NCI-H524 (cell line): Measurements from ENCODE around the gene CYFIP2.
A peak's percentile ranks its signal among the peaks of the same experiment; 100 is the strongest.

Source experiments
- DNase-seq, 2 experiments: peaks; one replicate each; lab custom pipeline; 2025; lab: John Stamatoyannopoulos, UW

Gene CYFIP2

DNA sequence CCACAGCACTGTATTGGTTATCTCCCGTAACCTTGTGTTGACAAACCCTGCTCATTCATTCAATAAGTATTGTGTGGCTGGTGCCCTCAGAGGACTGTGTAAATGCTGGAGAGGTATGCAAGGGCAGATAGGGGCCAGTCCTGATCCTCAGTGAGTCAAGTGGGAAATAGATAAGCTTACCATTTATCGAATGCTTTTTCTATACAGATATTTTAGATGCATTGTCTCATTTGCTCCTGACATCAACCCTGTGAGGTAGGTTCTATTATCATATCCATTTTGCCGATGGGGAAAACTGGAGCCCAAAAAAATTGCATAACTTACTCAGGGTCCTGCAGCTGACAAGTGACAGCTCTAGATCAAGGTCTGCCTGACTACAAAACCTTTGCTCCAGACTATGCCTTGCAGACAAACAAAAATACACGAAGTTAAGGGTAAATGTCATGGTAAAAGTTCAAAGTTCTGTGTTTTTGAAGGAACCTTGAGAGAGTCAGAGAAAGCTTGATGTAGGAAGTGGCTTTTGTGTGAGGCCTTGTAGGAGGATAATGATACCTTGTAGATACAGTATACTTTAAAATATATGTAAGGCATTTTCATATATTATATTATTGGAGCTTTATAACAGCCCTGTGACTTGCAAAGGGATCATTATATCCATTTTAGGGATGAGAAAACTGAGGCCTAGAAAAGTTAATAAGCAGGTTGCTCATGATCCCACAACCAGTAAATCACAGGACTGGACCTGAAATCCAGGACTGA, 22.7 kb downstream of the CYFIP2 start:
- DNase-seq = no peak

DNA sequence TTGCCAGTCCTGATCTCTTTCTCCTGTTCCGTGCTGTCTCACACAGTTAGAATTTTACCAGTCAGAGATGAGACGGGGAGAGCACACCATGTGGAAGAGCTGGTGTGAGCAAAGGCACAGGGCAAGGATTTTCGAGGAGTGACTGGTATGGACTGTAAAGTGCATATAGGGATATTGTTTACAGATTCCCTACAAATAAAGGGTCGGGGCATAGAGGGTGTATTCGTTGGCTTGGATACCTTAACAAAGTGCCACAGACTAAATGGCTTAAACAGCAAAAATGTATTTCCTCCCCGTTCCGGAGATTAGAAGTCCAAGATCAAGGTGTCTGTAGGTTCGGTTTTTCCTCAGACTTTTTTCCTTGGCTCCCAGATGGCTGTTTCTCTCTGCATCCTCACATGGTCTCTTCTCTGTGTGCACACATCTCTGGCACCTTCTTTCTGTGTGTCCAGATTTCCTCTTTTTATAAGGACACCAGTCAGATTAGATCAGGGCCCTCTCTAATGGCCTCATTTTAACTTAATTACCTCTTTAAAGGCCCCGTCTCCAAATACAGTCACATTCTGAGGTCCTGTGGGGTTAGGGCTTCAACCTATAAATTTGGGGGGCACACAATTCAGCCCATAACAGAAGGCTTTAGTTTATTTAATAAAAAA, 23.4 kb downstream of the CYFIP2 start:
- DNase-seq = no peak

DNA sequence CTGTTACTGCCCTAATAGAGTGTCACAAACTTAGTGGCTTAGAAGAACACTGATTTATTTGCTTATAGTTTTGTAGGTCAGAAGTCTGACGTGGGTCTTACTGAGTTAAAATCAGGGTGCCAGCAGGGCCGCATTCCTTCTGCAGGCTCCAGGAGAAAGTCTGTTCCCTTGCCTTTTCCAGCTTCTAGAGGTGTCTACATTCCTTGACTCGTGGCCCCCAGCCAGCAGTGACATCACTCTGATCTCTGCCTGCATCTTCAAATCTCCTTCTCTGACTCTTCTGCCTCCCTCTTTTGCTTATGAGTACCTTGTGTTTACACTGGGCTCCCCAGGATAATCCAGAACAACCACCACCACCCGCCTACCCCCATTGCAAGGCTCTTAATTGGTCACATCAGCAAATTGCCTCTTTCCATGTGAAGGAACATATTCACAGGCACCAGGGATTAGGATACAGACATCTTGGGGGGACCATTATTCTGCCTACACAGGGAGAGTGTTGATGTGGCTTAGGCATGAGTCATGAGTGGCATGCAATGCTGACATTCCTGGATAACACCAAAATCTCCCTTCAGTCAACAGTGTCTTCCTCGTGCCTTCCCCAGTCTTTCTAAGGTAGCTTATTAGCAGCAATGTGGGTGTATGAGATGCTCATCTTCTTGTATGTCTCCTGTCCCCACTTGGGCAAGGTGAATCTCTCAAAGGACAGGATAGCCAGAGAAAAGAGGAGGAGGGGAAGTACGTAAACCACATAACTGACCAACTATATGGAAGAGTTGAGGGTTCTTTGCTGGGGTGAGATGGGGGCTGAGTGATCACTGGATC, 24.4 kb downstream of the CYFIP2 start:
- no peak for DNase-seq

DNA sequence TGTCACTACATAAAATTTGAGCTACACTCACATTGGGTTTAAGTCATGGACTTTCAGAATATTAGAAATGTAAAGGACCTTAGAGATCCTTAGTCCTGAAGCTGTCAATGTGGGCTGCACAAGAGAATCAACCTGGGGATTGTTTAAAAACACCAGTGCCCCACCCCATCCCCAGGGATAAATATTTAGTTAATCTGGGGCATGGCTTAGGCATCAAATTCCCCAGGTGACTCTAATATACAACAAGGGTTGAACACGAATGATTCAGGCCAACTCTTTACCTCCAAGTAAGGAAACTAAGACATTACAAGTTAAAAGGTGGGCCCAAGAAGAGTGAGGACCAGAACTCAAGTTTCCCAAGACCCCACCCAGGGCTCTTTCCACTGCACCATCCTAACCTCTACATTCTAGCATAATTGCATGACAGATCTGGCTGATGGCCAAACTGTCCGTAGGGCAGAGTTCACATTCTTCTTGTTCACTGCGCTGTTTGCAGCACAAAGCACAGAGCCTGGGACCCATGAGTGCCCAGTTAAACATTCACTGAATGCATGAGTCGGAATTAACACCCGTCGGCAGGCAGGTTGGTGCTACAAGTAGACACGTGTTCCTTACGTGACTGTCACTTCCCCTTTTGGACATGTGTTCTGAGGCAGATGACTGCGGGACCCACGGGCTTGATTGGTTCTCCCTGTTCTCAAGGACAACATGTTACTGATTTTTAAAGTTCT, 25.2 kb downstream of the CYFIP2 start:
- DNase-seq = no peak

DNA sequence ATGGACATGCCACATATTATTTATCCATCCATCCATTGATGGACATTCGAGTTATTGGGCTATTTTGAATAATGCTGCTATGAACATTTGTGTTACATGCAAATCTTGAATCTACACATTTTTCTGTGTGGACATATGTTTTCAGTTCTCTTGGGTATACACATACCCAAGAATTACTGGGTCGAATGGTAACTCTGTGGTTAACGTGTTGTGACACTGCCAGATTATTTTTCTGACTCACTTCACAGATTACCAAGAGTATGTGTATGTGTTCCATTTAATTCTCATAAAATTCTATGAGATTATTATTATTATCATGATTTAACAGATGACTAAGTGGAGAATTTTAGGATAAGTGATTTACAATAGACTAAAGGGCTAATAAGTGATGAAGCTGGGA, 26.7 kb downstream of the CYFIP2 start:
- no peak for DNase-seq

DNA sequence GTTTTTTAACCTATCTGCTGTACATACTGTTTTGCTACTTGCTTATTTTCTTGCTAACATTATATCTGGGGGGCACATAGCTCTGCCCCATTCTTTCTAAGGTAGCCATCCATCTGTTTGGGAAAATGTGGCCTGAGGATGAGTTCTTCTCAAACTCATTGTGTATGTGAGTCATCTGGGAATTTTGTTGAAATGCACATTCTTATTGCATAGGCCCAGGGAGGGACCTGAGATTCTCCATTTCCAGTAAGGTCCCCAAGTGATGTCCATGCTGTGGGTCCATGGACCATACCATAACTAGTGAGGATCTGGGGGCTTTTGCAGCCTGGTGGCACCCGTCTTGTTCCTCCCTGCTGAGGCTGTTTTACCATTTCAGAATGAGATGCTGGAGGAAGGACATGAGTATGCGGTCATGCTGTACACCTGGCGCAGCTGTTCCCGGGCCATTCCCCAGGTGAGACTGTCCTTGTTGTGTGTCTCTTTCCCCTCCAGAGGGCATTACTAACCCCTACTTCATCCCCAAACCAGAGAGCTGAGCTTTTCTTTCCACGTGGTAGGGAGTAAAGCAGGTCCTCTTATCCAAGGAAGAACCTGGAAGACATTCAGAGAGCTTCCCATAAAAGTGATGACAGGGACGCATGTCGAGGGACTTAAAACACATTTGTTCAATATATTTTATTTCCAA, 28.6 kb downstream of the CYFIP2 start:
- no peak for DNase-seq

DNA sequence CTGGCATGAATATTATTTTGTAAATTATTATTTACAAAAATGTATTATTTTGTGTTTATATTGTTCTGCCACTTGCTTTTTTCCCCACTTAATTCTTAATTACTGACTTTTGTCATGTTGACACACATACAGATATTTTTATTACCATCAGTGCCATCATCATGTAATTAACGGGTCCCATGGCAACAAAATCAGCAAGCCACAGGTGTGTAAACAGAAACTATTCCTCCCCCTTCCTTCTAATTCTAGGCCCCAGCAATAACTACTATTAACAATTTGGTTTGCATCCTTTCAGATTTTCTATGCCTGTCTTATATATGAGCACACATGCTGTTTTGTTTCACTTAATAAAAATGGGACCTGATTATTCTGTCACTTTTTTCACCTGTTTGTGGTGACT, 29.3 kb downstream of the CYFIP2 start:
- DNase-seq = no peak

DNA sequence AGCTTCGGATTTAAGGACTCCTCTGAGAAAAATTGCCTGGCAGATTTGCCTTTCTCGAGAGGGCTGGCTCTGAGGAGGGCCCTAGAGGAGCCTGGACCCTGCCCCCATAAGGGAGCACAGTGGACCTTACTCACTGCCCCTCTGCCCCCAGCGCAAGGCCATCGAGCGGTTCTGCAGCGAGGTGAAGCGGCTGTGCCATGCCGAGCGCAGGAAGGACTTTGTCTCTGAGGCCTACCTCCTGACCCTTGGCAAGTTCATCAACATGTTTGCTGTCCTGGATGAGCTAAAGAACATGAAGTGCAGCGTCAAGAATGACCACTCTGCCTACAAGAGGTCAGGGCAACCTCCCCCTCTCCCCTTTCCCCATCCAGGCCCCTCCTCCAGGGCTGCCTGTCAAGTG, 34.6 kb downstream of the CYFIP2 start:
- DNase-seq = no peak

DNA sequence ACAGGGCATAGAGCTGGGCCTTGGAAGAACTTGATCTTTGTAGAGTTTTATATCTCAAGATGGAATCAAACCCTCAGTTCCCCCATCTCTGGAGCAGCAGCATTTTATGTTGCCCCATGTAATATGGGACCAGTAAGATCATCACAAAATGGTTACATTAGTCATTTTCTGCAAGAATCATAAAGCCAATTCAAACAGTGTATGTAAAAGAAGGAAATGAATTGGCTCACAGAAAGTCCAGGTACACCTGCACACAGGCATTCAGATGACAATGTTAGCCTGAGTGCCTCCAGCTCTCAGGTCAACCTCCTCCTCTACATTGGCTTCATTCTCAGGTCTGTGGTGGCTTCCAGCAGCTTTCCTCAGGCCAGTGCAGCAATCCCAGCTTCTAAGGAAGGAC, 35.1 kb downstream of the CYFIP2 start:
- DNase-seq = no peak

DNA sequence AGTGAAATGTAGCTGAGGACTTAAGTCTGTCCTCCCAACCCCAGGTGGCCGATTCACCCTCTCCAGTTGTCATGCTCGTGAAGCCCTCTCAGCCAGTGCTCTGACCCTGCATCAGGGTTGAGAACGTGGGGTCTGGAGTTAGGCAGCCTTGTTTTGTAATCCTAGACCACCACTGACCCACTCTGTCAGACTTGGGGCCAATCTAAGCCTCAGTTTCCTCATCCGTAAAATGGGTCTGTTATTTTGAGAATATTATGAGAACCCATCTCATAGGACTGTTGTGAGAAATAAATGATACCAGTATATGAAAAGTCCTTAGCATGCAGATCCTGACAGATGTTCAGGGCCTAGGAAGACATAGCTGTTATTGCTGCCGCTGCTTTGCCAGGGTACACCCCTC, 37.1 kb downstream of the CYFIP2 start:
- no peak for DNase-seq

DNA sequence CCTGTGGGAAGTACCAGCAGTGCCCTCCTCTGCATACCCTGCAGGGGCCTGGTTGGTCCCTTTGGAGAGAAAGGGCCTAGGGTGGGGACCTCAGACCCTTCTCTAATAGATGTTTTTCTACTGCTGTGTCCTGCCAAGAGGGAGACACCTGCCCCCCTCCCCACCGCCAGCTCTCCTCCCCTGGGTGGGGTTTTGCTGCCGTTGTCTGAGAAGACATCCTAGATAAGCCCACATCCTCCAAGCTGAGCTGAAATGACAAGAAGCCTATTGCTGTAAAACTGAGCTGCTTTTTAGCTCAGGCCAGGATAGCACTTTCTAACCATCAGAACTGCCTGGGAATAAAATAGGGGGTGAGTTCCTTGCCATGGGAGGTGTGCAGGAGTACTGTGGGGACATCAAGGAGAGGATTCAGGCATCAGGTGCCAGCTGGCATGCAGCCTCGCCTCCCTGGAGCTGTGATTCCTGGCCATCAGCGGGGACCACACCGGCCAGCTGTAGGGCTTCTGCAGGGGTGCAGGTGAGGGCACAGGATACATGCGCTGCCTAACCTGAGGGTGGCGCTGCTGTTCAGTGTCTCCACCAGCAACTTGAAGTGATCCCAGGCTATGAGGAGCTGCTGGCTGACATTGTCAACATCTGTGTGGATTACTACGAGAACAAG, 37.9 kb downstream of the CYFIP2 start:
- DNase-seq = peak in 1 of 2 experiments; percentile 23

DNA sequence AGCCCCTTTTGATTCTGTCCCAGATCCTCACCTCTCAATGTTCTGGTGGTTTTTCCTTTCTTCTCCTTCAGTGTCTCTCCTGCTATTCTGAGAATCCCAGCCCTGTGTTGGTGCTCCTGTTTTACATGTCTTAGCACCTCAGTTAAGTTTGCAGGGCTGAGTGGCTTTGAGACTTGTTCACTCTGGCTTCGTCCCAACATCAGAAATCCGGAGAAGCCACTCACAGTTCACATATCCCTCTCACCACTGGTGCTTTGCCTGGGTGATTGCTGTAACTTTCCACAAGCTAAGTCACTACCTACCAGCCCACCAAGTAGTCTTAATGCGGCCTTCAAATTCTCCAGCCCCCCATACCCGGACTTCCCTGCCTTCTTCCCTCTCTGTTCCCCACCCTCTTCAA, 40.2 kb downstream of the CYFIP2 start:
- DNase-seq = no peak

DNA sequence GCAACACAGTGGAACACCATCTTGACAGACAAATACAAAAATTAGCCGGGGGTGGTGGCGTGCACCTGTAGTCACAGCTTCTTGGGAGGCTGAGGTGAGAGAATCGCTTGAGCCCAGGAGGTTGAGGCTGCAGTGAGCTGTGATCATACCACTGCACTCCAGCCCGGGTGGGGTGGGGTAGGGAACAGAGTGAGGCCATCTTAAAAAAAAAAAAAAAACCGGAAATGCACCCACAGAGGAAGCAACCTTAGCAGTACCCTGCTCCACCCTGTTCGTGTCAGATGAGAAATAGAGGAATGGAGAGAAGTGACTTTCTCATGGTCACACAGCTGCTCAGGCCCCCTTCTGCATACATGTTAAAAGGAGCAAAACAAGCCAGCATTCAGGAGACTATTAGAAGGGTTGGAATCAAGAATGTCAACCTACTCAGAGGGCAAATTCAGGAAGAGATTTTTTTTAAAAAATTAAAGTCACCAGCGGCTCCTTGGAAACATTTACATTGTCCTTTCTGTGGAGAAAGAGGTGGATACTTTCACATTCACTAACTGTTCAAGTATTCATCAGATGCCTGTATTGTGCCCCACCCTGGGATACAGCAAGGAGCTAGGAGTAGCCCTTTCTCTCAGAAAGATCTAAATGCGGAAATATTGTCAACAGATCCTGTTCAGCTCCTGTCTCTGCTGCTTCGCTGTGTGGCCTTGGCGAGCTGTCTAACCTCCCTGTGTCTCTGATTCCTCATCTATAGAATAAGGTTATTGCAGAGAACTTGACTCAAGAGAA, 41.0 kb downstream of the CYFIP2 start:
- no peak for DNase-seq

DNA sequence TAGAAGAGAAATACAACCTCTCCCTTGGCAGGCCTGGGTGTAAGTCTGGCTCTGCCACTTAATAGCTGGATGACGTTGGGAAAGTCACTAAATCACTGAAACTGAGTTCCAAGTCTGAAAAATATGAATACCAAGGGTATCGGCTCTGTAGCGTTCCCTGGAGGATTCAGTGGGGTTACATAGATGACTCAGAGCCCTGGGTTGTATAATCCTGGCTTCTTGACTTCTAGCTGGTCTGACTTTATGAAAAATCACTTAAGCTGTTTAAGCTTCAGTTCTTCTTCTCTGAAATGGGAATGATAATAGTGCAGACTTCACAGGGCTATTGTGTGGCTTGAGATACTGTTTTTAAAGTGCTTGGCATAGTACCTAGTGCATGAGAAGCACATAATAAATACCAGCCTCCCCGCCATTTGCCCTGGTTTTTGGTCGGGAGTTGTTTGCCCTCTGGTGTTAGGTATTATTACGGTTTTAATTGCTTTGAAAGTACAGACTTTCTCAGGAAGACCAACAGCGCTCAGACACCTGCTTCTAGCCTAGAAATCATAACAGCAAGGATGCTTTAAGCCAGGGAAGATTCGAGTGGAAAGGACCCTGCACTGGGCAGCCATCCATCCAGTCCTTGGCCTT, 43.0 kb downstream of the CYFIP2 start:
- peak in 1 of 2 experiments; percentile 12 for DNase-seq

DNA sequence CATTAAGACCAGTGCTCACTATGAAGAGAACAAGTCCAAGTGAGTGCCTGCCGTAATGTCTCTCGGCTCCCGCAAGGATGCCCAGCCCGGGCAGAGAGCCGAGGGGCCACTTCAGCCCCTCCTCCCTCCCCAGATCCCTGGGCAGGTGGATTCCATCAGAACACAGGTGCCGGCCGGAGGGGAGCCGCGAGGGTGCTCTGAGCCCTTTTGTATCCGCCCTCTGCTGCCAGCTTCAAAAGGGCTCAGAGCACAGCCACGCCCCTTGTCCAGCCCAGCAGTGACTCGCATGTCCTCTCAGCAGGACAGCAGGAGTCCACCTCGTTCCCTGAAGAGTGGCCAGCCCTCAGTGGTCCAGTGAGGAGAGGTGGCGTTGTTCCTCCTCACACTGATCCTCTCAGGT, 43.9 kb downstream of the CYFIP2 start:
- no peak for DNase-seq

DNA sequence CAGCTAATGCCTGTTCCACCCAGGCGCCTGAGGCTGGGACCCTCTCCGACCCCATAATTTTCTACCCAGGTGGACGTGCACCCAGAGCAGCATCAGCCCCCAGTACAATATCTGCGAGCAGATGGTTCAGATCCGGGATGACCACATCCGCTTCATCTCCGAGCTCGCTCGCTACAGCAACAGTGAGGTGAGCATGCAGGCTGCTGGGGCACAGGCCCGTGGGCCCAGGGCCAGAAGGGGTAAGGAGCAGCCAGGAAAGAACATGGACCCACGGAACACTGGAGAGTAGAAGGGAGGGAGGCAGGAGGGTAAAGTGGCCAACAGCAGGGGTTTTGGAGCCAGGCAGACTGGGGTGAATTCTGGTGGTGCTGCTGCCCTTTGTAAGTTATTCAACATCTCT, 45.7 kb downstream of the CYFIP2 start:
- no peak for DNase-seq

DNA sequence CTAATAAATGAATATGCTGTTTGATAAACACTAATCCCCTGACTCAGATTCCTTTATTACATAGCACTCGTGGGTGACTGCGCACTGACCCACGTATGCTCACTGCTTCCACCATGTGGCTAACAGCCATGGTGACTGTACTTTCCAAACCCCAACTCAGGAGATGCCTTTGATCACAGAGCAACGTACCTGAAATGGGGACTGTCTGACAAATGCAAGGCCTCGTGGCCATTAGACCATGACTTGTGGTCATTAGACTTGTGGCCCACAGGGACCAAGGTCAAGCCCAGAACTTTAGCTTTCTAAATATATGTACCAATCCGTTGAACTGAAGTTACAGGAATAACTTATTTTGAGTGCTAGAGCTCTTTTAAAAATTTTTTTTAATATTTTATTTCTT, 46.6 kb downstream of the CYFIP2 start:
- peak; percentile 9 to 57 for DNase-seq

DNA sequence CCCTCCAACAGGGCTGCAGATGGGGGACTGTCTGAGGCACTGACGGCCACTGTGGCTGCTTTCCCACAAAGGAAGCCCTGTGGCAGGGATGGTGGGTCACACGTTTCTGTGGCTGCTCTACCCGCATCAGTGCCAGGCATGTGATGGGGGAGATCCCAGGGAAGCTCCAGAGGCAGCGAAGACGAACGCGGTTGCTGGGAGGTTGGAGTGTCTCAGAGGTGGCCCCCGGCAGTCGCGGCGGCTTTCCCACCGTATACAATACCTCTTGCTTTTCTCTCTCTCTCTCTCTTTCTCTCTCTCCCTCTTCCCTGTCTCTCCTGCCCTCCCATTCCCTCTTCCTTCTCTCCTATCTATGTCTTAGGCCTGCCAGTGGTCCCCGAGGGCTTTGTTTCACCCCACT, 56.7 kb downstream of the CYFIP2 start:
- DNase-seq = no peak

DNA sequence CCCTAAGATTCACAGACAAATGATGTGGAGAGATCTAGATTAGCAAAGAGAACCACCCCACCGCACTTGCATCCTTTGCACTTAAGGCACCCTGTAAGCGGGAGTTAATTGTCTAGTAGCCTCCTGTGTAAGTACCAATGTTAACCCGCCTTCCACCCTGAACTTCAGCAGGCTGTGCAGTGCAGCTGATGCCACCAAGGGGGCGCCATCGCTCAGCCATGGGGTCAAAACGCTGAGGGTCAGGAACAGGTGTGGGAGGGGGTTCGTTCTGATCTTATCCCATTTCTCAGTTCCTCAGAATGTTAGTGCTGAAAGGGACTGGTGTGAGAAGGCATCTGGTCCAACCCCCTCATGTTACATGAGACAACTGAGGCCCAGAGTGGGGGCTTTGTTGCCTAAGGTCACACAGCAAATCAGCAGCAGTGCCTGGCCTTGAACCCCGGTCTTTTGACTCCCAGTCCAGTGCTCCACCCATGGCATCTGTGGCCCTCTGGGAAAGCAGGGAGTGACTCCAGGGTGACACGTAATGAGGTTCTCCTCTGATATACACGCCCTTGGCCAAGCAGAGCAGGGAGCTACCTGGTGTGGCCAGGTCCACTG, 57.3 kb downstream of the CYFIP2 start:
- DNase-seq = no peak
